GM12875 (cell line): ENCODE measurements around the gene ERO1A.

Source experiments
- H3K4me3 ChIP-seq: one replicate; pipeline ENCODE4 v1.5.1; 2011; ENCODE audit warnings: low read depth, low read length, control low read depth
- CTCF ChIP-seq: IDR thresholded peaks from 2 replicates; pipeline ENCODE4 v1.5.1; 2011; ENCODE audit warnings: low read depth, mild to moderate bottlenecking, control low read depth, inconsistent platforms, low read length, moderate library complexity, borderline replicate concordance; ENCODE audit not compliant: insufficient read depth

Gene ERO1A

GRCh38 chr14:52590318-52590717, 105.0 kb downstream of the ERO1A start:
- no peak overlapping the region for H3K4me3 ChIP-seq
- no peak for TF ChIP-seq CTCF
